SK-N-MC (cell line): ENCODE measurements around the gene NDFIP1.

ENCODE experiments used
- EZH2 ChIP-seq: fragments of 200-600 bp; sonication (generic); IDR thresholded peaks from one replicate; pipeline ENCODE4 v1.6.1; 2017; ENCODE audit warnings: antibody characterized with exemption
- POLR2AphosphoS5 ChIP-seq: IDR thresholded peaks from 2 replicates; pipeline ENCODE4 v1.6.1; 2012; ENCODE audit warnings: mild to moderate bottlenecking, low read depth, low read length, borderline replicate concordance

GRCh38 chr5:142183561-142183960 is 75.0 kb downstream of the NDFIP1 start:
- TF ChIP-seq POLR2AphosphoS5 (no peak), EZH2 (no peak)
